ENCODE data around the gene AGGF1.
A peak's percentile ranks its signal among the peaks of the same experiment; 100 is the strongest.

The AGGF1 gene

DNA sequence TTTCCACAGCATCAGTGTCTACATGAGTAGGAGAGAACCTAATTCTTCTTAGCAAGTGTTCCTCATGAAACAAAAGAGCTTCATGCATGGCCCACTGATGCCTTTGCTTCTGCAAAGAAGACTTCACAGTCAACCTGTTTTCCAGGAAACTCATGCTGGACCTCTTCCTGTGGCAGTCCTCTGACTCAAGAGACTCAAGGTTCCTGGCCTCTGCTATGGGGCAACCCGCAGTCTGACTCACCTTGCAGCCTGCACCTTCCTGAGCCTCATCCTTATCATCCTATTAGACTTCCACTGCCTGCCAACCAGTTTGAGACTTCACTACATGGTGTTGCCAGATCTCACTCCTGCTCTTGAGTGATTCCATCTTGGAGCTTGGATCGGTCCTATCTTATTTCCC lies 17.6 kb upstream of the AGGF1 start:
- Histone ChIP-seq H3K79me2 (ENCODE audit: low read length) (no peaks in the 10 kb centered on the region), H3K4me1 (ENCODE audit: low read length) (no peaks in the 10 kb centered on the region), H4K20me1 (ENCODE audit: insufficient read depth, low read length) (no peaks in the 10 kb centered on the region), H3K36me3 (replicated peaks; ENCODE audit: low read depth, low read length) (no peaks in the 10 kb centered on the region), H2AFZ (ENCODE audit: low read depth, low read length) (no peak overlapping the region), H3K4me2 (ENCODE audit: low read length) (no peak overlapping the region), H3K4me3 (ENCODE audit: low read length) (no peak overlapping the region), H3K27ac (ENCODE audit: low read length) (no peak overlapping the region), H3K9me3 (ENCODE audit: insufficient read depth, low read length) (no peaks in the 10 kb centered on the region), H3K27me3 (ENCODE audit: low read depth, low read length) (0 out of 2 replicates have a peak, but pooled peaks cover 3% of the 10 kb centered on the region), H3K9ac (ENCODE audit: low read length) (no peak overlapping the region)
- TF ChIP-seq EZH2phosphoT487 (IDR thresholded peaks at IDR 0.05; ENCODE audit: low read depth) = no peak
- TF ChIP-seq, protein P1, sequence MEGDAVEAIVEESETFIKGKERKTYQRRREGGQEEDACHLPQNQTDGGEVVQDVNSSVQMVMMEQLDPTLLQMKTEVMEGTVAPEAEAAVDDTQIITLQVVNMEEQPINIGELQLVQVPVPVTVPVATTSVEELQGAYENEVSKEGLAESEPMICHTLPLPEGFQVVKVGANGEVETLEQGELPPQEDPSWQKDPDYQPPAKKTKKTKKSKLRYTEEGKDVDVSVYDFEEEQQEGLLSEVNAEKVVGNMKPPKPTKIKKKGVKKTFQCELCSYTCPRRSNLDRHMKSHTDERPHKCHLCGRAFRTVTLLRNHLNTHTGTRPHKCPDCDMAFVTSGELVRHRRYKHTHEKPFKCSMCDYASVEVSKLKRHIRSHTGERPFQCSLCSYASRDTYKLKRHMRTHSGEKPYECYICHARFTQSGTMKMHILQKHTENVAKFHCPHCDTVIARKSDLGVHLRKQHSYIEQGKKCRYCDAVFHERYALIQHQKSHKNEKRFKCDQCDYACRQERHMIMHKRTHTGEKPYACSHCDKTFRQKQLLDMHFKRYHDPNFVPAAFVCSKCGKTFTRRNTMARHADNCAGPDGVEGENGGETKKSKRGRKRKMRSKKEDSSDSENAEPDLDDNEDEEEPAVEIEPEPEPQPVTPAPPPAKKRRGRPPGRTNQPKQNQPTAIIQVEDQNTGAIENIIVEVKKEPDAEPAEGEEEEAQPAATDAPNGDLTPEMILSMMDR (IDR thresholded peaks at IDR 0.05; ENCODE audit: low read depth, low read length) = no peak

DNA sequence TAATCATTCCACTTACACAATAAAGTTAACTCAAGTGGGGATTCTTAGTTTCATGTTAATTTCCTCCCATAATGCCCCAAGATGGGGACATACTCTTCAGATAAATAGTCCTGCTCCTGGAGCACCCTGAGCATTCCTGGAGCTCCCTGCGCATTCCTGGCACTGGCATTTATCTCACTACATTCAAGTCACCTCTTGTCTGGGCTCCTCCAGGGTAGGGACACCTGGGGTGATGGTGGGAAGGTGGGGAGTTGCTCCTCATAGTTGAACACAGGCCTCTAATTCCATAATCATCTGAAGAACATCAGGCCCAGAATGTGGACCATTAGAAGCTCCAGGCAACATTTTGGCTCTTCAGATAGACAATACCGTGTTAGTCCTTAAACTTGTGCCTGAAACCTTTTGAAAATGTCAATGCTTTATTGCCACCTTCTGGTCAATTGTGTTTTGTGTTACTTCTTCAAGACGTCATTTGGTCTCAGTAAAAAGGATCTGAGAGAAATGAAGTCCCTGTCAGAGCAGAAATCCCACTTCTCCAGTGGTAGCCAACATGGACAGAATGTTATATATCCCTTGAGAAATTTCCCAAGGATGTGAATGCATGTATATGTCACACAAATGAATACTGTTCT lies 14.2 kb upstream of the AGGF1 start:
- Histone ChIP-seq H3K27me3 (ENCODE audit: low read depth, low read length) (peaks cover 8% of the 10 kb centered on the region; the same call in 1 of the 2 replicates), H3K27ac (ENCODE audit: low read length) (no peak overlapping the region), H3K9me3 (ENCODE audit: insufficient read depth, low read length) (no peaks in the 10 kb centered on the region), H2AFZ (ENCODE audit: low read depth, low read length) (no peak overlapping the region), H3K79me2 (ENCODE audit: low read length) (no peaks in the 10 kb centered on the region), H4K20me1 (ENCODE audit: insufficient read depth, low read length) (no peaks in the 10 kb centered on the region), H3K9ac (ENCODE audit: low read length) (no peak overlapping the region), H3K4me1 (ENCODE audit: low read length) (peaks cover 8% of the 10 kb centered on the region), H3K4me2 (ENCODE audit: low read length) (no peak overlapping the region), H3K36me3 (replicated peaks; ENCODE audit: low read depth, low read length) (no peaks in the 10 kb centered on the region), H3K4me3 (ENCODE audit: low read length) (no peak overlapping the region)
- TF ChIP-seq EZH2phosphoT487 (IDR thresholded peaks at IDR 0.05; ENCODE audit: low read depth) = no peak
- TF ChIP-seq, protein P1 (IDR thresholded peaks at IDR 0.05; ENCODE audit: low read depth, low read length) = peak; percentile 61

DNA sequence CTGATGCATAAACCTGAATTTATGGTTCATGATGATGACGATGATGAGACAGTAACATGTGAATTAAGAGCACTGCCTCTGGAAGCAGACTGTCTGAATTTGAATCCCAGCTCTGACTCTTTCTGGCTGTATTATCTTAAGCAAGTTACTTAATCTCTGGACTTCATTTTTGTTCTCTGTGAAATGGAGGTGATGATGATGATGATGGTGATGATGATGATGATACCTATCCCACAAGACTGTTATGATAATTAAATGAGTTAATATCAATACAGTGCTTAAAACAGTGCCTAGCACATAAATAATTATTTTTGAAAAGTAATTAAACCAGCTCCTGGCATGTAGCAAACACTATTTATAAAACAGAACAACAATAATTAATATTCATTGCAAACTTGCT lies 13.2 kb upstream of the AGGF1 start:
- H3K4me3 ChIP-seq (ENCODE audit: low read length) = no peak overlapping the region
- TF ChIP-seq EZH2phosphoT487 (IDR thresholded peaks at IDR 0.05; ENCODE audit: low read depth) = no peak
- TF ChIP-seq, protein P1 (IDR thresholded peaks at IDR 0.05; ENCODE audit: low read depth, low read length) = no peak
- no peaks in the 10 kb centered on the region for H3K79me2 ChIP-seq (ENCODE audit: low read length)
- no peak overlapping the region for H3K9ac ChIP-seq (ENCODE audit: low read length)
- H3K36me3 ChIP-seq (replicated peaks; ENCODE audit: low read depth, low read length) = no peaks in the 10 kb centered on the region
- H3K27me3 ChIP-seq (ENCODE audit: low read depth, low read length) = peaks cover 8% of the 10 kb centered on the region; the same call in 1 of the 2 replicates
- H3K4me1 ChIP-seq (ENCODE audit: low read length) = peaks cover 8% of the 10 kb centered on the region
- no peak overlapping the region for H2AFZ ChIP-seq (ENCODE audit: low read depth, low read length)
- no peaks in the 10 kb centered on the region for H3K9me3 ChIP-seq (ENCODE audit: insufficient read depth, low read length)
- H3K4me2 ChIP-seq (ENCODE audit: low read length) = no peak overlapping the region
- no peaks in the 10 kb centered on the region for H4K20me1 ChIP-seq (ENCODE audit: insufficient read depth, low read length)
- no peak overlapping the region for H3K27ac ChIP-seq (ENCODE audit: low read length)

DNA sequence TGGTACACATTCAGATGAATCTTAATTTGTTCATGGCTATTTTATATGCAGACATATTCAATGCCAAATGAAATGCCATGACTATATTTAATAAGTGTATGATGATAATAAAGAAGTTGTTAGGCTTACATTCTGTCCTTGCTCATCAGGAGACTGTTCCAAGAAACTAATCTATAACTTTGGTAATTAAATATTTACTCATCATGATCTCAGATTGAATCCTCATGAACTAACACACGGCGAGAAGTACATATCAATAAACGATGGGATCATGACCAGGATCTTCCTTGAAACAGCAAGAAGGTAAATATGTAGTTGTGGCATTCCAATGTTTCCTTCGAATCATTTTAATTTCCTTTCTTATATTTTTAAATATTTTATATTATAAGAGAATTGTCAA lies 12.5 kb upstream of the AGGF1 start:
- Histone ChIP-seq H3K4me2 (ENCODE audit: low read length) (no peak overlapping the region), H4K20me1 (ENCODE audit: insufficient read depth, low read length) (no peaks in the 10 kb centered on the region), H3K4me1 (ENCODE audit: low read length) (peaks cover 8% of the 10 kb centered on the region), H3K4me3 (ENCODE audit: low read length) (no peak overlapping the region), H3K9me3 (ENCODE audit: insufficient read depth, low read length) (no peaks in the 10 kb centered on the region), H2AFZ (ENCODE audit: low read depth, low read length) (no peak overlapping the region), H3K27ac (ENCODE audit: low read length) (no peak overlapping the region), H3K36me3 (replicated peaks; ENCODE audit: low read depth, low read length) (no peaks in the 10 kb centered on the region), H3K27me3 (ENCODE audit: low read depth, low read length) (peaks cover 8% of the 10 kb centered on the region; the same call in 1 of the 2 replicates), H3K79me2 (ENCODE audit: low read length) (no peaks in the 10 kb centered on the region), H3K9ac (ENCODE audit: low read length) (no peak overlapping the region)
- TF ChIP-seq EZH2phosphoT487 (IDR thresholded peaks at IDR 0.05; ENCODE audit: low read depth) = no peak
- TF ChIP-seq, protein P1 (IDR thresholded peaks at IDR 0.05; ENCODE audit: low read depth, low read length) = no peak
